SK-N-SH treated with all-trans-retinoic acid at 6 μM for 48 hours (cell line): ENCODE data around the gene NRXN3.

ENCODE experiments used
- ATAC-seq: fragments of 200-7000 bp; cut with Tn5 transposase; 3 replicates; pipeline ENCODE4 v1.9.1; 2020; ENCODE audit warnings: mild to moderate bottlenecking, moderate library complexity
- ARNTL ChIP-seq: fragments of 450-650 bp; formaldehyde crosslinking; IDR thresholded peaks from 2 replicates; pipeline ENCODE4 v1.5.0; 2020; ENCODE audit warnings: low read depth, mild to moderate bottlenecking, moderate library complexity, borderline replicate concordance
- BACH2 ChIP-seq: fragments of 250-450 bp; sonication (Bioruptor Pico); IDR thresholded peaks from 2 replicates; pipeline ENCODE4 v1.9.0; 2021; ENCODE audit warnings: mild to moderate bottlenecking, borderline replicate concordance
- CSDC2 ChIP-seq: fragments of 250-450 bp; sonication (Bioruptor Pico); IDR thresholded peaks from 2 replicates; pipeline ENCODE4 v1.5.0; 2020; ENCODE audit warnings: mild to moderate bottlenecking, moderate library complexity
- ESRRG ChIP-seq: fragments of 250-450 bp; sonication (Bioruptor Pico); IDR thresholded peaks from 2 replicates; pipeline ENCODE4 v1.6.1; 2021; ENCODE audit warnings: mild to moderate bottlenecking
- GLIS3 ChIP-seq: fragments of 250-450 bp; sonication (Bioruptor Pico); IDR thresholded peaks from 2 replicates; pipeline ENCODE4 v1.5.0; 2020; ENCODE audit warnings: mild to moderate bottlenecking, moderate library complexity
- ISL1 ChIP-seq: fragments of 250-450 bp; sonication (Bioruptor Pico); IDR thresholded peaks from 2 replicates; pipeline ENCODE4 v2.1.2; 2022; ENCODE audit warnings: mild to moderate bottlenecking, moderate library complexity
- OSR1 ChIP-seq: fragments of 250-450 bp; sonication (Bioruptor Pico); IDR thresholded peaks from 2 replicates; pipeline ENCODE4 v1.8.0; 2022; ENCODE audit warnings: moderate library complexity, mild to moderate bottlenecking, inconsistent platforms
- PPARA ChIP-seq: fragments of 250-450 bp; sonication (Bioruptor Pico); IDR thresholded peaks from 2 replicates; pipeline ENCODE4 v1.5.0; 2020; ENCODE audit warnings: mild to moderate bottlenecking, borderline replicate concordance
- RARB ChIP-seq: fragments of 250-450 bp; sonication (Bioruptor Pico); IDR thresholded peaks from 2 replicates; pipeline ENCODE4 v1.8.0; 2021; ENCODE audit warnings: mild to moderate bottlenecking, moderate library complexity
- SNAI2 ChIP-seq: fragments of 250-450 bp; sonication (Bioruptor Pico); IDR thresholded peaks from 2 replicates; pipeline ENCODE4 v1.5.0; 2020; ENCODE audit warnings: mild to moderate bottlenecking, moderate library complexity
- TCF4 ChIP-seq: fragments of 250-450 bp; sonication (Bioruptor Pico); IDR thresholded peaks from 2 replicates; pipeline ENCODE4 v1.8.0; 2021; ENCODE audit warnings: mild to moderate bottlenecking, moderate library complexity, borderline replicate concordance
- TOX ChIP-seq: fragments of 250-450 bp; sonication (Bioruptor Pico); IDR thresholded peaks from 2 replicates; pipeline ENCODE4 v1.8.0; 2021; ENCODE audit warnings: mild to moderate bottlenecking, moderate library complexity, borderline replicate concordance
- ZC3H10 ChIP-seq: fragments of 250-450 bp; sonication (Bioruptor Pico); IDR thresholded peaks from 2 replicates; pipeline ENCODE4 v1.5.1; 2021; ENCODE audit warnings: mild to moderate bottlenecking, moderate library complexity
- ZFP3 ChIP-seq: fragments of 250-450 bp; sonication (Bioruptor Pico); IDR thresholded peaks from 2 replicates; pipeline ENCODE4 v1.5.0; 2020; ENCODE audit warnings: mild to moderate bottlenecking, moderate library complexity
- ZFP30 ChIP-seq: fragments of 450-650 bp; formaldehyde crosslinking; IDR thresholded peaks from 2 replicates; pipeline ENCODE4 v1.5.0; 2022; ENCODE audit warnings: mild to moderate bottlenecking, moderate library complexity
- ZNF70 ChIP-seq: fragments of 450-650 bp; formaldehyde crosslinking; IDR thresholded peaks from 2 replicates; pipeline ENCODE4 v1.5.0; 2020; ENCODE audit warnings: mild to moderate bottlenecking, moderate library complexity
- ZNF8 ChIP-seq: fragments of 450-650 bp; formaldehyde crosslinking; IDR thresholded peaks from 2 replicates; pipeline ENCODE4 v1.5.0; 2020; ENCODE audit warnings: mild to moderate bottlenecking, moderate library complexity
- TF ChIP-seq, protein P1 (sequence below): fragments of 250-450 bp; sonication (Bioruptor Pico); IDR thresholded peaks from 2 replicates; pipeline ENCODE4 v1.5.1; 2020; ENCODE audit warnings: low read depth, mild to moderate bottlenecking, moderate library complexity
- TF ChIP-seq, protein P2 (sequence below): fragments of 250-450 bp; sonication (Bioruptor Pico); IDR thresholded peaks from 2 replicates; pipeline ENCODE4 v1.5.1; 2021; ENCODE audit warnings: mild to moderate bottlenecking, moderate library complexity
- TF ChIP-seq, protein P3 (sequence below): fragments of 250-450 bp; sonication (Bioruptor Pico); IDR thresholded peaks from 2 replicates; pipeline ENCODE4 v1.5.0; 2020; ENCODE audit warnings: mild to moderate bottlenecking, moderate library complexity
- TF ChIP-seq, protein P4 (sequence below): fragments of 250-450 bp; sonication (Bioruptor Pico); IDR thresholded peaks from 2 replicates; pipeline ENCODE4 v1.8.0; 2021; ENCODE audit warnings: low read depth, mild to moderate bottlenecking, moderate library complexity, borderline replicate concordance
- TF ChIP-seq, protein P5 (sequence below): fragments of 250-450 bp; sonication (Bioruptor Pico); IDR thresholded peaks from 2 replicates; pipeline ENCODE4 v1.8.0; 2020; ENCODE audit warnings: mild to moderate bottlenecking, moderate library complexity, borderline replicate concordance

NRXN3 gene

DNA sequence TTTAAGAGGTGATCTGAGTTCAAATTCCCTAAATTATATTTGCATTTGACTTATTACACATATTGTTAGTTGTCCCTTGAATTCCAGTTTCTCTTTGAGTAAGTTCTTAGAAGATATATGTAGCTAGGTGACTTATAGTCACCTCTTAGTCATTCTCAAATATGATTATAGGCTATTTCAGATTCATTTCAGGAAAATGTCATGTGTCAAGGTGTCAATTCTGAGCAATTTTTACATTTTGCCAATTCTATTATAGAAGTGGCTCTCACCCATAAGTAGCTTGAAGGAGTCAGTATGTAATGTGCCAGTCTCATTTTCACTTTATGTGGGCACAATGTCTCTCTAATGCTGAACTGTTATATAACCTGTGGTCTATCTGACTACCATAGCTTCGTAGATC is 1417.7 kb downstream of the NRXN3 start:
- no peak for ATAC-seq
- TF ChIP-seq TOX (CRISPR knock-in tag) (no peak), ZNF70 (CRISPR knock-in tag) (no peak), TCF4 (CRISPR knock-in tag) (no peak), ESRRG (CRISPR knock-in tag) (no peak)
- TF ChIP-seq, protein P1, sequence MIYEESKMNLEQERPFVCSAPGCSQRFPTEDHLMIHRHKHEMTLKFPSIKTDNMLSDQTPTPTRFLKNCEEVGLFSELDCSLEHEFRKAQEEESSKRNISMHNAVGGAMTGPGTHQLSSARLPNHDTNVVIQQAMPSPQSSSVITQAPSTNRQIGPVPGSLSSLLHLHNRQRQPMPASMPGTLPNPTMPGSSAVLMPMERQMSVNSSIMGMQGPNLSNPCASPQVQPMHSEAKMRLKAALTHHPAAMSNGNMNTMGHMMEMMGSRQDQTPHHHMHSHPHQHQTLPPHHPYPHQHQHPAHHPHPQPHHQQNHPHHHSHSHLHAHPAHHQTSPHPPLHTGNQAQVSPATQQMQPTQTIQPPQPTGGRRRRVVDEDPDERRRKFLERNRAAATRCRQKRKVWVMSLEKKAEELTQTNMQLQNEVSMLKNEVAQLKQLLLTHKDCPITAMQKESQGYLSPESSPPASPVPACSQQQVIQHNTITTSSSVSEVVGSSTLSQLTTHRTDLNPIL (CRISPR knock-in tag), result no peak

DNA sequence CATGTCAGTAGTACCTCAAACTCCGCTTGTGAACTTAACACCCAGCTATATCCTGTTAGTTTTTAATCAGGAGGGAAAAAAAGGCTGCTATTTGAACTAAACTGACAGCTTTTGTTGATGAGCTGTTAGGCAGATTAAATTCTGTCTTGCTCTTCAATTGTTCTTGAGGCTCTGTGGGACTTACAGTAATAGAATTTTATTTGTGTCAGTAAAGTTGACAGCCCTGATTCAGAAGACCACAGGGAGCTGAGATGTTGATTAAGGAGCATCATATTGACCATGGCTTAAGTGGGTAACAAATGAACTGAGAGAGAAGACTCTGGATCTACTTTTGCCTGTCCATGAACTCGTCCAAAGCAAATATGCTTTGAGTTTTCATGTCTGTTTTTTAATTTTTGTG is 1418.2 kb downstream of the NRXN3 start:
- TF ChIP-seq ZFP3 (no peak), TCF4 (CRISPR knock-in tag) (no peak), ESRRG (CRISPR knock-in tag) (no peak)
- ATAC-seq, result no peak

DNA sequence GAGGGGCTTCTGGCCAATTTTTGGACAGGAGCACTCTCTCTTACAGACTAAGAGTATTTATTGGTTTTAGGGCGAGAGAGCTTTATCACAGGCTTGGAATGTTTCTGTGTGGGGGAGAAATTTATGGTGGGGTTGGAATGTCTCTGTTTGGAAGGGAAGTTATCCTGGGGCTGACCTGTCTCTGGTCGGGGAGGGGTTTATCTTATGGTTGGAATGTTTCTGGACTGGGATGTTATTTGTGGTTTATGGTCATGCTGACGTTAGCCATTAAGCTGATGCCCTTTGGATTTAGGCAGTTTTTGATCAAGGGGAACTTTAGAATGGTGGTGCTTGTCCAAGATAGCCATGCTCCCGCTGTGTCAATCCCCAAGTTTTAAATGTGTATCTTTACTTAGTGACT is 1426.4 kb downstream of the NRXN3 start:
- TF ChIP-seq, protein P2, sequence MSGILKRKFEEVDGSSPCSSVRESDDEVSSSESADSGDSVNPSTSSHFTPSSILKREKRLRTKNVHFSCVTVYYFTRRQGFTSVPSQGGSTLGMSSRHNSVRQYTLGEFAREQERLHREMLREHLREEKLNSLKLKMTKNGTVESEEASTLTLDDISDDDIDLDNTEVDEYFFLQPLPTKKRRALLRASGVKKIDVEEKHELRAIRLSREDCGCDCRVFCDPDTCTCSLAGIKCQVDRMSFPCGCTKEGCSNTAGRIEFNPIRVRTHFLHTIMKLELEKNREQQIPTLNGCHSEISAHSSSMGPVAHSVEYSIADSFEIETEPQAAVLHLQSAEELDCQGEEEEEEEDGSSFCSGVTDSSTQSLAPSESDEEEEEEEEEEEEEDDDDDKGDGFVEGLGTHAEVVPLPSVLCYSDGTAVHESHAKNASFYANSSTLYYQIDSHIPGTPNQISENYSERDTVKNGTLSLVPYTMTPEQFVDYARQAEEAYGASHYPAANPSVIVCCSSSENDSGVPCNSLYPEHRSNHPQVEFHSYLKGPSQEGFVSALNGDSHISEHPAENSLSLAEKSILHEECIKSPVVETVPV, result no peak
- no peak for TF ChIP-seq ZFP30
- no peak for TF ChIP-seq BACH2 (CRISPR knock-in tag)
- no peak for TF ChIP-seq OSR1 (CRISPR knock-in tag)
- TF ChIP-seq, protein P3, sequence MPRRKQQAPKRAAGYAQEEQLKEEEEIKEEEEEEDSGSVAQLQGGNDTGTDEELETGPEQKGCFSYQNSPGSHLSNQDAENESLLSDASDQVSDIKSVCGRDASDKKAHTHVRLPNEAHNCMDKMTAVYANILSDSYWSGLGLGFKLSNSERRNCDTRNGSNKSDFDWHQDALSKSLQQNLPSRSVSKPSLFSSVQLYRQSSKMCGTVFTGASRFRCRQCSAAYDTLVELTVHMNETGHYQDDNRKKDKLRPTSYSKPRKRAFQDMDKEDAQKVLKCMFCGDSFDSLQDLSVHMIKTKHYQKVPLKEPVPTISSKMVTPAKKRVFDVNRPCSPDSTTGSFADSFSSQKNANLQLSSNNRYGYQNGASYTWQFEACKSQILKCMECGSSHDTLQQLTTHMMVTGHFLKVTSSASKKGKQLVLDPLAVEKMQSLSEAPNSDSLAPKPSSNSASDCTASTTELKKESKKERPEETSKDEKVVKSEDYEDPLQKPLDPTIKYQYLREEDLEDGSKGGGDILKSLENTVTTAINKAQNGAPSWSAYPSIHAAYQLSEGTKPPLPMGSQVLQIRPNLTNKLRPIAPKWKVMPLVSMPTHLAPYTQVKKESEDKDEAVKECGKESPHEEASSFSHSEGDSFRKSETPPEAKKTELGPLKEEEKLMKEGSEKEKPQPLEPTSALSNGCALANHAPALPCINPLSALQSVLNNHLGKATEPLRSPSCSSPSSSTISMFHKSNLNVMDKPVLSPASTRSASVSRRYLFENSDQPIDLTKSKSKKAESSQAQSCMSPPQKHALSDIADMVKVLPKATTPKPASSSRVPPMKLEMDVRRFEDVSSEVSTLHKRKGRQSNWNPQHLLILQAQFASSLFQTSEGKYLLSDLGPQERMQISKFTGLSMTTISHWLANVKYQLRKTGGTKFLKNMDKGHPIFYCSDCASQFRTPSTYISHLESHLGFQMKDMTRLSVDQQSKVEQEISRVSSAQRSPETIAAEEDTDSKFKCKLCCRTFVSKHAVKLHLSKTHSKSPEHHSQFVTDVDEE (CRISPR knock-in tag), result no peak
- no peak for TF ChIP-seq TOX (CRISPR knock-in tag)
- no peak for TF ChIP-seq ZC3H10 (CRISPR knock-in tag)
- no peak for TF ChIP-seq CSDC2 (CRISPR knock-in tag)
- TF ChIP-seq, protein P4, sequence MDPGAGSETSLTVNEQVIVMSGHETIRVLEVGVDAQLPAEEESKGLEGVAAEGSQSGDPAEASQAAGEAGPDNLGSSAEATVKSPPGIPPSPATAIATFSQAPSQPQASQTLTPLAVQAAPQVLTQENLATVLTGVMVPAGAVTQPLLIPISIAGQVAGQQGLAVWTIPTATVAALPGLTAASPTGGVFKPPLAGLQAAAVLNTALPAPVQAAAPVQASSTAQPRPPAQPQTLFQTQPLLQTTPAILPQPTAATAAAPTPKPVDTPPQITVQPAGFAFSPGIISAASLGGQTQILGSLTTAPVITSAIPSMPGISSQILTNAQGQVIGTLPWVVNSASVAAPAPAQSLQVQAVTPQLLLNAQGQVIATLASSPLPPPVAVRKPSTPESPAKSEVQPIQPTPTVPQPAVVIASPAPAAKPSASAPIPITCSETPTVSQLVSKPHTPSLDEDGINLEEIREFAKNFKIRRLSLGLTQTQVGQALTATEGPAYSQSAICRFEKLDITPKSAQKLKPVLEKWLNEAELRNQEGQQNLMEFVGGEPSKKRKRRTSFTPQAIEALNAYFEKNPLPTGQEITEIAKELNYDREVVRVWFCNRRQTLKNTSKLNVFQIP, result no peak
- no peak for TF ChIP-seq ISL1 (CRISPR knock-in tag)
- no peak for TF ChIP-seq ZFP3
- TF ChIP-seq RARB, result no peak
- no peak for TF ChIP-seq ESRRG (CRISPR knock-in tag)
- no peak for ATAC-seq

DNA sequence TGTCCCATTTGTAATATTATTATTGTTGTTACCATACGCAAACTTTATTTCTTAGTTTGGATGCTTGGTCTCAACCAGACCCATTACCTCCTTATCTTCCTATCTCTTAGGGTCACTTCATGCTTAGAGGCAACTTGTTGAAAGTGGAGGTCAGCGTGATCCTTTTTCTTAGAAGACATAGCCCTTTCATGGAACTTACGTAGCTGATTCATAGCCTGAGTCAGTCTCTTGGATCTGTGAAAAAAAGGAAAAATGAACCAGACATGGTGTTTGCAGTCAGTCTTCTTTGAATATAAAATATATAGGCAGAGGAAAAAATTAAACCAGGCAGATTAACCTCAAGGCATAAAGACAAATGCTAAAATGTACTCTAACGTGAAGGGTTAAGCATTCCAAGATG is 1427.4 kb downstream of the NRXN3 start:
- no peak for TF ChIP-seq ZNF70 (CRISPR knock-in tag)
- ATAC-seq, result no peak

DNA sequence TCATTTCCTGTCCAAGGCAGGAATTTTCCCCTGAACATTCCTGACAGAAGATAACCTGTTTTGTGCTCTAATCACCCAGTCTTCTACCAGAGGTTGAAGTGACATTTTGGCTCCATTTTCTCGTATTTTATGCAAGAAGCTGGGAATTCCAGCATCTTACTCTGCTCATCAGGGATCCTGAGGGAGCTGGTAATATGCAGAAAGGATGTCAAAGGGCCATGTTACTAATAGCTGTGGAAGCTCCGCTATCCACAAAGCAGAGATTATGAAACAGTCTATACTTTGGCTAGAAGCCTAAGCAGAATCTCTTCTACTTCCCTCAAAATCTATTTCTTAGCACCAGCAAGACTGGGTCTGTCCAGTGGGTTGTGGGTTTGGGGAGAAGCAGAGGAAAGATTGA is 1428.2 kb downstream of the NRXN3 start:
- ATAC-seq, result no peak
- TF ChIP-seq, protein P5, sequence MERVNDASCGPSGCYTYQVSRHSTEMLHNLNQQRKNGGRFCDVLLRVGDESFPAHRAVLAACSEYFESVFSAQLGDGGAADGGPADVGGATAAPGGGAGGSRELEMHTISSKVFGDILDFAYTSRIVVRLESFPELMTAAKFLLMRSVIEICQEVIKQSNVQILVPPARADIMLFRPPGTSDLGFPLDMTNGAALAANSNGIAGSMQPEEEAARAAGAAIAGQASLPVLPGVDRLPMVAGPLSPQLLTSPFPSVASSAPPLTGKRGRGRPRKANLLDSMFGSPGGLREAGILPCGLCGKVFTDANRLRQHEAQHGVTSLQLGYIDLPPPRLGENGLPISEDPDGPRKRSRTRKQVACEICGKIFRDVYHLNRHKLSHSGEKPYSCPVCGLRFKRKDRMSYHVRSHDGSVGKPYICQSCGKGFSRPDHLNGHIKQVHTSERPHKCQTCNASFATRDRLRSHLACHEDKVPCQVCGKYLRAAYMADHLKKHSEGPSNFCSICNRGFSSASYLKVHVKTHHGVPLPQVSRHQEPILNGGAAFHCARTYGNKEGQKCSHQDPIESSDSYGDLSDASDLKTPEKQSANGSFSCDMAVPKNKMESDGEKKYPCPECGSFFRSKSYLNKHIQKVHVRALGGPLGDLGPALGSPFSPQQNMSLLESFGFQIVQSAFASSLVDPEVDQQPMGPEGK, result no peak
- TF ChIP-seq CSDC2 (CRISPR knock-in tag) (no peak), ZNF70 (CRISPR knock-in tag) (no peak), OSR1 (CRISPR knock-in tag) (no peak), GLIS3 (CRISPR knock-in tag) (no peak), ISL1 (CRISPR knock-in tag) (no peak), SNAI2 (CRISPR knock-in tag) (no peak), RARB (no peak), ARNTL (no peak), ZNF8 (no peak), PPARA (CRISPR knock-in tag) (no peak), BACH2 (CRISPR knock-in tag) (no peak), TOX (CRISPR knock-in tag) (no peak)
- TF ChIP-seq, protein P2, result no peak
- TF ChIP-seq, protein P1 (CRISPR knock-in tag), result no peak
